GM18951 (cell line): ENCODE results near the gene WFDC10A.
"Not testable (repeated sequence)": the region's sequence is repeated elsewhere in the genome, so short reads cannot be mapped to it uniquely, and the experiment has no call there.

Experiments
- POLR2A ChIP-seq: IDR thresholded peaks from 4 replicates; pipeline ENCODE4 v1.6.1; 2011; ENCODE audit warnings: mild to moderate bottlenecking; ENCODE audit not compliant: insufficient read length, insufficient read depth; ENCODE audit errors: extremely low read depth
- in situ Hi-C: fragments of 300-500 bp; cut with MboI; formaldehyde crosslinking; loops from one replicate; pipeline ENCODE4 v1.12.0; 2022; ENCODE audit warnings: low sequenced_read_pairs, mixed read lengths, inconsistent platforms; ENCODE audit not compliant: unreplicated experiment

Gene WFDC10A

GRCh38 chr20:45629496-45630100, at the start of gene WFDC10A:
Gene WFDC10A, plus strand, starts transcription at chr20:45629739. Its CDS starts 75 bp downstream, at chr20:45629814.
- no peak for TF ChIP-seq POLR2A
- in situ Hi-C loops, result no loop called here

DNA sequence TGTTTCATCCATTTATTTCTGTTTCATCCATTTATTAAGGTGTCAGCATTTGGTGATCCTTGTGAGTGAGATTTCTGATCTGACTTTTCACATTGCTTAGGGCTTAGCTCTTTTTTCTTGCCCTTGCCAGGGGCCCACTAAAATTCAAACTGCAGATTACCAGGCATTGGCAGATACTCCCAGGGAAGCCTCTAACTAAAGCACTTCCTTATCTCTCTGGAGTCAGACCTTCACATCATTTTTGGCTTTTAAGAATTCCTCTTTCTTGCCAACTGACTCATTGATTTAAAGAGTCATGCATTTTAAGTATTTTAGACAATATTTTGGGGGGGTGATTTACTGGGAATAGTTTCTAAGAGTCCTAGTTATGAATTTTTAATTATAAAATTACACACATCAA, 47.8 kb upstream of the WFDC10A start:
- no peak for TF ChIP-seq POLR2A
- in situ Hi-C loops, result no loop called here

GRCh38 chr20:45583502-45583901, 46.0 kb upstream of the WFDC10A start:
- in situ Hi-C loops, result no loop called here
- no peak for TF ChIP-seq POLR2A

DNA sequence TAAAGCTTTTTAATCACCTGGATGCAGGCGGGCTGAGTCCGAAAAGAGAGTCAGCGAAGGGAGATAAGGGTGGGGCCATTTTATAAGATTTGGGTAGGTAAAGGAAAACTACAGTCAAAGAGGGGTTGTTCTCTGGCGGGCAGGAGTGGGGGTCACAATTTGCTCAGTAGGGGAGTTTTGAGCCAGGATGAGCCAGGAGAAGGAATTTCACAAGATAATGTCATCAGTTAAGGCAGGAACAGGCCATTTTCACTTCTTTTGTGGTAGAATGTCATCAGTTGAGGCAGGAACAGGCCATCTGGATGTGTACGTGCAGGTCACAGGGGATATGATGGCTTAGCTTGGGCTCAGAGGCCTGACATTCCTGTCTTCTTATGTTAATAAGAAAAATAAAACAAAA, 45.2 kb upstream of the WFDC10A start:
- in situ Hi-C loops, result not testable (repeated sequence)

DNA sequence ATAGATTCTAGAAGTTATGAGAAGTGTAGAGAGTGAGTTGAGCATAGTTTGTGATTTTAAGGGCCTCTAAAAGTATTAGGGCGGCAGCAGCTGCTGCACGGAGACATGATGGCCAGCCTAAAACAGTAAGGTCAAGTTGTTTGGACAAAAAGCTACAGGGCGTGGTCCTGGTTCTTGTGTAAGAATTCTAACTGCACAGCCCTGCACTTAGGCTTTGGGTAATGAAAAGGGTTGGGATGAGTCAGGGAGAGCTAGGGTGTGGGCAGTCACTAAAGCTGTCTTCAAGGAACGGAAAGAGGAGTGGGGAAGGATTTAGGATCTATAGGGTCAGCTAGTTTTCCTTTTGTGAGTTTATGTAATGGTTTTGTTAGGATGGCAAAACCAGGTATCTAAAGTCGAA, 43.6 kb upstream of the WFDC10A start:
- in situ Hi-C loops, result not testable (repeated sequence)

DNA sequence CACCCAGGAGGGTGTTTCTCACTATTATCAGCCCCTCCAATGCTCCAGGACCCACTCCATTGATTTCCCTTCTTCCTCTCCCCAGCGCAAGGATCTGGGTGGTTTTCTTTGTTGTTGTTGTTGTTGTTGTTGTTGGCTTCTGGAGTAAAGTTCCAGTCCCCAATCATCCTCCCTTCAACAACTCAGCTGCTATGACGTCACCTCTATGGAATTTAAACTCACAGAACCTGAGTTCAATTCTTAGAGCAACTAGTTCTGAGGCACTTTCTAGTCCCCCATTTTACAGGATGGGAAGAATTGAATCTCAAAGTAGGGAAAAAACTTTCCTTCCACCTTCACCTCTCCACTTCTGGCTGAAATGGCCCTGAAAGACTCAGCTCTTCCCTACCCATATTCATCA, 40.7 kb upstream of the WFDC10A start:
- in situ Hi-C loops, result no loop called here
- TF ChIP-seq POLR2A, result no peak

DNA sequence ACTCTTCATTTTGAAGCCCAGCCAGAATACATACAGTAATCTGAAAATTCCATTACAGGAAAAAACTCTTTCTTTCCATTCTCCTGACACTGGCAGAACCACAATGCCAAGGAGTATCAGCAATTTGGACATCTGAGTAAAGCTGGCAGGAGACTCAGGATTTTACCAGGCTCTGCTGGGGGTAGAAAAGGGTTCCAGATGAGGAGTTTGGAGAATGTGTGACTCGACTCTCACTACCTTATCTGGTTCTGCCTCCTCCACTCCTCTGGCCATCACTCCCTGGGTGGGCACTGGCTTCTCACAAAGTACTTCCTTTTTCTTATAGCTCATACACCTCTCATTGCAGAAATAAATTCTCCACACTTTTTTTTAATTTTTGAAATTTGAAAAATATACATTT, 39.8 kb upstream of the WFDC10A start:
- in situ Hi-C loops, result no loop called here
- TF ChIP-seq POLR2A, result no peak

DNA sequence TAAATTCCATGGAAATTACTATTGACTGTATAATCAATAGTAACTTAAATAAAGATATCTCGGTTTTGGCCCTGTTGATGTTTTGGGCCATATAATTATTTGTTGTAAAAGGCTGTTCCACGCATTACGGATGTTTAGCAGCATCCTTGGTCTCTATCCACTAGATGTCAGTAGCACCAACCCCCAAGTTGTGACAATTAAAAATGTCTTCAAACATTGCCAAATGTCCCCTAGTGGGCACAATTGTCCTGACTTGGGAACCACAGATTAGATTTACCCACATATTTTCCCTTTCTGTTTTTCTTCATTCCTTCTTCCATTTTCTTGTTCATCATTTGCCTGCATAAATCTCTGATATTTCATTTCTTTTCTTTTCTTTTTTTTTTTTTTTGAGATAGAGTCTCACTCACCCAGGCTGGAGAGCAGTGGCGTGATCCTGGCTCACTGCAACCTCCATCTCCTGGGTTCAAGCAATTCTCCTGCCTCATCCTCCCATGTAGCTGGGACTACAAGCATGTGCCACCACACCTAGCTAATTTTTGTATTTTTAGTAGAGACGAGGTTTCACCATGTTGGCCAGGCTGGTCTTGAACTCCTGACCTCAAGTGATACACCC, 36.9 kb upstream of the WFDC10A start:
- in situ Hi-C loops, result no loop called here
- no peak for TF ChIP-seq POLR2A

DNA sequence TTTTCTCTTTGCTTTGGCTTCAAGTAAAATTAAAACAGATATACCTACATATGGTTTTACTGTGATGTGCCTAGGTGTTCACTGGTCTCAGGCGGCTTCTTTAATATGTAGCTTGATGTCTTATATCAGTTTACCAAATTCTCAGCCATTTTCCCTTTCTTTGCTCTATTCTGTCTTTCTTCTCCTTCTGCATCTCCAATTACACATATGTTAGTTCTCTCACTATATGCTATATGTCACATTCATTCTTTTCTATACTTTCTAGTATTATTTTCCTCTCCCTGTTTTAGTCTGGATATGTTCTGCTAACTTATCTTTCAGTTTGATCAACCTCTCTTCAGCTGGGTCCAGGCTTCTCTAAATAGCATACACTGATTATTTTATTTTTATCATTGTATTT, 36.0 kb upstream of the WFDC10A start:
- TF ChIP-seq POLR2A, result no peak
- in situ Hi-C loops, result no loop called here

DNA sequence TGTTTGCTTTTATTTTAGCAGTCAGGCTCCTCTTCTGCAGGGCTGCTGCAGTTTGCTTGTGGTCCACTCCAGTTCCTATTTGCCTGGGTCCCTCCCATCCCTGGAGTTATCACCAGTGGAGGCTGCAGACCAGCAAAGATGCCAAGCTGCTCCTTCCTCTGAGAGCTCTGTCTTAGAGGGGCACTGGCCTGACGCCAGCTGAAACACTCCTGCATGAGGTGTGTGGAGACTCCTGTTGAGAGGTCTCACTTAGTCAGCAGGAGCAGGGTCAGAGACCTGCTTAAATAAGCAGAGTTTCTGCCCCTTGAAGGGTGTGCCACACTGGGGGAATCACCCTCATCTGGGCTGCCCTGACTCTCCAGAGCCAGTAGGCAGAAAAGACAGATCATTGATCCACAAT, 34.3 kb upstream of the WFDC10A start:
- no peak for TF ChIP-seq POLR2A
- in situ Hi-C loops, result no loop called here

DNA sequence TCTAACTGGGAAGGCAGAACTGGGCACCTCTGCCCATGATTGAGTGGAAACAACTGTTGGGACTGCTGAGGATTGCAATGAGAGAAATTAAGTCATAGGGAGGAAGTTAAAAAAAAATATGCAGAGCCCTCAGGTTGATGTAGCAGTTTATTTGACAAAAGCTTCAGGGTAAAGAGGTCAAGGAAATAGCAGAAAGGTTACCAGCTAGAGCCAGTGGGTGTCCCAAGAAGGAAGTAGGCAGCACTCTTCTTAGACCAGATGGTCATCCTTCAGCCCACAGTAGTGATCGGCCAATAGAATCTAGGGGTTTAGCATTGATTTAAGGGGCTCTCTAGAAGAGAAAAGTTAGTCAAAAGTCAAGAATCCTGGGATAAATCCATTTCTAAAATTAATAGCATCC, 21.7 kb upstream of the WFDC10A start:
- no peak for TF ChIP-seq POLR2A
- in situ Hi-C loops, result no loop called here

DNA sequence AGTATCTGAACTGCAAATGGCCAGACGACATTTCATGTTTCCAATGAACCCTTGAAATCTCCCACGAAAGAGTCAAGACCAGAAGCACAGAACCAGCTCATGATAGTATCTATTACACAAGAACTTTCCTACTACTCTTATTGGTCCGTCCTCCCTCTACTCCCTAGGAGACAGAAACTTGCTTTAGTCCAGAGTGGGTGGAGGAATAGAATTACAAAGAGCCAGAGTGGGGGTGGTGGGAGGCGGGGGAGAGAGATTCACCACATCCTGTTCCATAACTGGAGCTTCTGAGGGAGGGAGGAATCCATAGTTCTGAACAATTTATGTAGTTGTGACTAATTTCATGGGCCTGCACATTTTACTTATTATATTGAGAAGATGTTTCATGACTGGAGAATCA, 18.5 kb upstream of the WFDC10A start:
- no peak for TF ChIP-seq POLR2A
- in situ Hi-C loops, result no loop called here

DNA sequence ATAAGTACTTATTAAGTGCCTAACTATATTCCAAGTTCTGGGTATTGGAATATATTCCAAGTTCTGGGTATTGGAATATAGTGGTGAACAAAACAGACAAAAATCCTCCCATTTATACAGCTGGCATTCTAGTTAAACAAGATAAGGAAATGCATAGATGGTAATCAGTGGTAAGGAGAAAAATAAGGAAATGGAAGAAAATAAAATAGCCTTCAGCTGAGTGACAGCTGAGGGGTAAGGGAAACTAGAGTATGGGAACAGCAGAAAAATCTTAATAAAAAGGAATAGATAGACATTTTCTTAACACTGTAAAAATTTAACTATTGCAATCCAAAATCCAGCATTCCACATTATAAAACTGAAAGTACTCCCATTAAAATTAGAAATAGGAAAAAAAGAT, 17.2 kb upstream of the WFDC10A start:
- in situ Hi-C loops, result no loop called here
- TF ChIP-seq POLR2A, result no peak

DNA sequence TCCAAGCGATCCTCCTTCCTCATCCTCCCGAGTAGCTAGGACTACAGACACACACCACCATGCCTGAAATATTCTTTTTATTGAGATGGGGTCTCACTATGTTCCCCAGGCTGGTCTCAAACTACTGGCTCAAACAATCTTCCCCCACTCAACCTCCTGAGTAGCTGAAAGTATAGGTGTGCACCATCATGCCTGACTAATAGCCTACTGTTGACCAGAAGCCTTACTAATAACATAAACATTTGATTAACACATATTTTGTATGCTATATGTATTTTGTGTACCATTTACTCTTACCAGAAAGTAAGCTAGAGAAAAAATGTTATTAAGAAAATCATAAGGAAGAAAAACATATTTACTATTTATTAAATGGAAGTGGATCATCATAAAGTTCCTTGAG, 11.9 kb upstream of the WFDC10A start:
- in situ Hi-C loops, result no loop called here
- no peak for TF ChIP-seq POLR2A

GRCh38 chr20:45621593-45621992, 7.9 kb upstream of the WFDC10A start:
- in situ Hi-C loops, result no loop called here
- no peak for TF ChIP-seq POLR2A
